ENCODE measurements around the gene HOXC13. TPM values are rescaled to one million over a fixed set of nuclear protein-coding genes. Genes with fewer than 3 reads are reported as not detected.
A peak's percentile ranks its signal among the peaks of the same experiment; 100 is the strongest.

Gene HOXC13
- total RNA-seq, 1 experiment from 2014 or later = 93.5 TPM

DNA sequence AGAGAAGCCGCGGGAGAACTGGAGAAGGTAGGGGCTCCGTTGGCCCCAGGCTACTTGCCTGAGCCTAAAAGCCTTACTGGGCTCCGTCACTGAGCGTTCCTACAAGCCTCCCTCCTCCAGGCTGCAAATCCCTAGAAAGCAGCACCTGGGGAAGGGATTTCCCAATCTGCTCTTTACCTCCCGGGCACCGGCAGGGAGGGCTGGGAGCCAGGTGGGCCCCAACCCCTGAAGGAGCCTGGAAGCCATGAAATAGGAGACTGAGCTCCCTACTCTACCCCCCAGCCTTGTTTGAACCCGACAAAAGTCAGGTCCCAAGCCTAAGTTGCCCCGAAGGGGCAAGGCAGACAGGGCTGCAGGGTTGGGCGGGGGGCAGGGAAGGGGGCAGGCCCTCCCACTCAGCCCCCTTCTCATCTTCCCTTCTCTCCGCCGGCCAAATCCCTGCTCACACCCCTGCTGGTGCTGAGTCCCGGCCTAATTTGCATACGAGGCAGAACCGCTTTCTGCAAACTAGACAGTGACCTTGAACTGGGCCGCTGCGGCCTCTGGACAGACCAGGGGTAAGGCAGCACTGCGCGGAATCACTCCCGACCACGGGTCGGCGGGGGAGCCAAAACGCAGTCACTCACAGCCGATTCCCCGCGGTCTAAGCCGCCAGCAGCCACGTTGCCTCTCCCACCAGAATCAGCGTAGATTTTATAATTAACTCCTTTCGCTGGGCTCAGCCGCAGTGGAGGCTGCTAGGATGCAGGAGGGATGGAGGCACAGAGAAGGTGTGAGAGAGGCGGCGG lies 12.4 kb downstream of the HOXC13 start:
- ATAC-seq = no peak

More for the DNA sequence above, 12.4 kb downstream of the HOXC13 start:
- intact Hi-C loops (cut with micrococcal nuclease; ENCODE audit: unreplicated experiment) (no loop called here), in situ Hi-C loops (cut with HindIII; ENCODE audit: low pct_unique_long_range_greater_than_20kb, low sequenced_read_pairs) (no loop called here)
- no TSS peak for BruUV-seq (replicated peaks)
- CTCF ChIA-PET = interaction anchor here (0.8 kb wide), 1 partner anchor 12 kb away, joined by 3 read pairs; the partner anchor contains the start of gene HOXC13
- DNase-seq (ENCODE audit: low read depth, low spot score) = no peak
- no peaks in the 10 kb centered on the region for H3K36me3 ChIP-seq (ENCODE audit: control insufficient read depth, insufficient read depth, low read length)
- H3K27ac ChIP-seq (ENCODE audit: low read length) = peak overlapping the region; percentile 98
- H3K4me3 ChIP-seq (ENCODE audit: low read depth in 2 of 2, low read length in 2 of 2) = peak overlapping the region in 1 of 2 experiments; percentile 3; a peak in 1 of 4 replicates
- no peaks in the 10 kb centered on the region for H3K9me3 ChIP-seq (ENCODE audit: control insufficient read depth, insufficient read depth, low read depth, low read length)
- no peak for TF ChIP-seq SIN3A (IDR thresholded peaks at IDR 0.05; ENCODE audit: borderline replicate concordance, insufficient read depth, low read depth, low read length)
- 0 out of 2 replicates have a peak, but pooled peaks have one; percentile 14 for TF ChIP-seq TCF7L2 (IDR thresholded peaks at IDR 0.05; ENCODE audit: low read depth, low read length)
- no peak for TF ChIP-seq REST (IDR thresholded peaks at IDR 0.05; ENCODE audit: insufficient read depth in 1 of 2, low read depth in 2 of 2, low read length in 1 of 2)
- TF ChIP-seq CTCF (IDR thresholded peaks at IDR 0.05) = no peak
- TF ChIP-seq POLR2AphosphoS5 (IDR thresholded peaks at IDR 0.05; ENCODE audit: low read depth, low read length) = no peak
- peaks cover 85% of the 10 kb centered on the region for H3K4me1 ChIP-seq (ENCODE audit: control insufficient read depth, insufficient read depth, low read length)
- no peaks in the 10 kb centered on the region for H3K27me3 ChIP-seq (ENCODE audit: control insufficient read depth, insufficient read depth, low read length)
- POLR2A ChIA-PET = interaction anchor here (0.6 kb wide), 1 partner anchor 14 kb away, joined by 3 read pairs; no protein-coding TSS in a partner anchor

Measured in Panc1 (cell line).